ENCODE measurements around the gene C2orf74. TPM values are rescaled to one million over a fixed set of nuclear protein-coding genes. Genes with fewer than 3 reads are reported as not detected.

C2orf74 gene
- total and polyA plus RNA-seq, 10 donors = 9.4 to 36.7 (median 24.1) TPM

DNA sequence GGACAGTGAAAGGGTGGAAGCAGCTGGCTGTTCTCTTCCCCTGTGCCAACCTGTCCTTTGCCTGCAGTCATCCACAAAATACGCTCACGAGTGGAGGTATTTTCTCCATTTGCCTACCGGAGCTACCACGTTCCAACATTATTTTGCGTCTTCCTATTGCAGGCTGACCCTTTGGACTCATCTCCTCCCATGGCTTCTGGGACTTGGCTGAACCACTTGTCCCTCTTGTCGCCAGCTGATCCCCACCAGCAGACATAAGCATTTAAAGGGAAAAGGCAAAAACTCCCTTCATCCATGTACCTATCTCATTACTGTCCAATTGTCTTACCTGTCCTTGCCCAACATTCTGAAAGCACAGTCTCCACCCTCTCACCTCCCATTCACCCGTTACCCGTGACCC is 13.0 kb downstream of the C2orf74 start:
- H3K9me3 ChIP-seq = no peaks in the 10 kb centered on the region
- no peak overlapping the region for H3K4me3 ChIP-seq
- no peak for TF ChIP-seq POLR2A (IDR thresholded peaks at IDR 0.05)
- no peak for TF ChIP-seq POLR2AphosphoS5 (IDR thresholded peaks at IDR 0.05)
- TF ChIP-seq, protein P1, sequence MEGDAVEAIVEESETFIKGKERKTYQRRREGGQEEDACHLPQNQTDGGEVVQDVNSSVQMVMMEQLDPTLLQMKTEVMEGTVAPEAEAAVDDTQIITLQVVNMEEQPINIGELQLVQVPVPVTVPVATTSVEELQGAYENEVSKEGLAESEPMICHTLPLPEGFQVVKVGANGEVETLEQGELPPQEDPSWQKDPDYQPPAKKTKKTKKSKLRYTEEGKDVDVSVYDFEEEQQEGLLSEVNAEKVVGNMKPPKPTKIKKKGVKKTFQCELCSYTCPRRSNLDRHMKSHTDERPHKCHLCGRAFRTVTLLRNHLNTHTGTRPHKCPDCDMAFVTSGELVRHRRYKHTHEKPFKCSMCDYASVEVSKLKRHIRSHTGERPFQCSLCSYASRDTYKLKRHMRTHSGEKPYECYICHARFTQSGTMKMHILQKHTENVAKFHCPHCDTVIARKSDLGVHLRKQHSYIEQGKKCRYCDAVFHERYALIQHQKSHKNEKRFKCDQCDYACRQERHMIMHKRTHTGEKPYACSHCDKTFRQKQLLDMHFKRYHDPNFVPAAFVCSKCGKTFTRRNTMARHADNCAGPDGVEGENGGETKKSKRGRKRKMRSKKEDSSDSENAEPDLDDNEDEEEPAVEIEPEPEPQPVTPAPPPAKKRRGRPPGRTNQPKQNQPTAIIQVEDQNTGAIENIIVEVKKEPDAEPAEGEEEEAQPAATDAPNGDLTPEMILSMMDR (IDR thresholded peaks at IDR 0.05 in 8 of 11, conservative IDR thresholded peaks at IDR 0.05 in 3 of 11) = no peak
- H3K27me3 ChIP-seq (replicated peaks in 1 of 7) = no peaks in the 10 kb centered on the region
- DNase-seq = no peak
- WGBS, 5 donors = 90 to 96% (median 93%) methylated on average over 8 of the region's 8 CpGs
- peaks cover 0 to 12% (median 4%) of the 10 kb centered on the region in 6 donors for H3K36me3 ChIP-seq
- no peak overlapping the region for H3K27ac ChIP-seq
- intact Hi-C loops (cut with DNase I; ENCODE audit: low total_unique reads) = no loop called here
- H3K4me1 ChIP-seq = peaks cover 15 to 33% (median 30%) of the 10 kb centered on the region in 6 donors

DNA sequence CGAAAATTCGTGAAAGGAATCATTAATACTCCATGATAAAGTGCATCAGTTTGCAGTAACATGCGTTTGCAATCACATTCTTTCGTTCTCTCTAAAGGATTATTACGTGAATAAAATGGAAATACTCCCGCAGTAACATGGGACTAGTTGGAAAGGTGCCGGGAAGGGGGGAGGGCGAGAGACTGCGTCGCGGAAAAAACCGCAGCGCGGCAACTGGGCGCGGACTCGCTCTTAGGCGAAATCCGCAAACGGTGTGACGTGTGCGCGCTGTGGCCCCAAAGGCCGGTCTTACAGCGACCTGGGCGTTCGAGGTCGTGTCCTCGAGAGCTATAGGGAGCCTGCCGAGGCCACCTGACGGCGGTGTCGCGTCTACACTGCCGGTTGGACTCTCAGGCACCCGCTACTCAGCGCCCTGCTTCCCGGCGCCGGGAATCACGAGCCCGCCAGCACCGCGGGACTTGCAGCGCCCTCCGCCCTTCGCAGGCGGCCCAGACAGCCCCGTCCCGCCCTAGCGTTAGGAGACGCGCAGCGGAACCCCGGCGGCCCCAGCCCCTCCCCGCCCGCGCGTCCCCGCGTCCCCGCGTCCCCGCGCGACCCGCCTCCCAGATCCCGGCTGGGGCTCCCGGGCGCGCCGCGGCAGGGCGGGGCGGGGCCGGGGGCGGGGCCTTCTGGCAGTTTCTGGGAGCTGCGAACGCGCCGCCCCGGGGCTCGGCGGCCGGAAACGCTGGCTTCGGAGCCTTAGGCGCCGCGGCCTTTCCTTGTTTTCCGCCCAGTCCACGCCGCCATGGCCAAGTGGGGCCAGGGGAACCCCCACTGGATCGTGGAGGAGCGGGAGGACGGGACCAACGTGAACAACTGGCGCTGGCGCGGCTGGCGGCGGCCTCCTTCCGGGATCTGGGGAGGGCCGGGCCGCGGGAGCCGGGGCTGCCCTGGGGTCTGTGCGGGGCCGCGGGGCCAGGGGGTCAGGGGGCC is 15.1 kb downstream of the C2orf74 start:
- Histone ChIP-seq H3K4me1 (peaks cover 26 to 53% (median 50%) of the 10 kb centered on the region in 6 donors), H3K4me3 (peak overlapping the region; percentile 61 to 85 (median 76)), H3K27me3 (replicated peaks in 1 of 7) (no peaks in the 10 kb centered on the region), H3K9me3 (no peaks in the 10 kb centered on the region), H3K27ac (peak overlapping the region; percentile 93 to 99 (median 99)), H3K36me3 (peaks cover 0 to 32% (median 21%) of the 10 kb centered on the region in 6 donors)
- peak; percentile 99 for DNase-seq
- intact Hi-C loops (cut with DNase I; ENCODE audit: low total_unique reads) = no loop called here
- TF ChIP-seq, protein P1 (IDR thresholded peaks at IDR 0.05 in 8 of 11, conservative IDR thresholded peaks at IDR 0.05 in 3 of 11) = peak in 4 of 11 experiments; percentile 14 to 44 (median 37)
- TF ChIP-seq POLR2A (IDR thresholded peaks at IDR 0.05) = peak; percentile 16 to 91 (median 88)
- TF ChIP-seq POLR2AphosphoS5 (IDR thresholded peaks at IDR 0.05) = peak; percentile 95 to 98 (median 98)
- 0 to 1% (median 1%) methylated on average over 46 to 111 of the region's 111 CpGs for WGBS, 5 donors

DNA sequence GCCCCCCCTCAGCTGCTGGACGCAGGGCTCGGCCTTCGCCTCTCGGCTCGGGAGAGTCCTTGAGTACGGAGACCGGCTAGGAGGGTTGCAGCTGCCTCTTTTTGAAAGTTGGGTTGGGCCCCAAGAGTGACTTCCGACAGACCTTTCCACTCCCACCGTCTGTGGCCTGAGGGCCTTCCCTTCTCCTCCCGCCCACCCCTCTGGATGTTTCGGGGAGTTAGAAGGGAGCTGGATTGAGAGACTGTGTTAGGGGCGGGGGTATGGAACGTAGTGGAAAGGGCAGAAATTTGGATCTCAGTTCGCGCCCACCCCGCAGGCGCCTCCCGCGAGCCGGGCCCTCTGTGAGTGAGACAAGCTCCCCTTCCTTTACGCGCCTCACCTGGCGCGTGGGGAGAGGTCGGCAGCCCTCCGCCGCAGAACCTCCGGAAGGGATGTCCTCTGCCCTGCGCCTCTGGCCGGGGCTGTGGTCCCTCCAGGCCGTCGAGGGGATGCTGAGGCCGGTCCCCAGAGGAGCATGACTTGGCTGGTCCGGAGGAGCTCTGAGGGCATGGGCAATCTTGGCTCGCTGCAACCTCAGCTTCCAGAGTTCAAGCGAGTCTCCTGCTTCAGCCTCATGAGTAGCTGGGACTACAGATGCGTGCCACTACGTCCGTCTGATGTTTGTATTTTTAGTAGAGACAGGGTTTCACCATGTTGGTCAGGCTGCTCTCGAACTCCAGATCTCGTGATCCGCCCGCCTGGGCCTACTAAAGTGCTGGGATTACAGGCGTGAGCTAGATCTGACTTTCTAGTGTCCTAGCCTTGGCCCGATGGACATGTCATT is 15.9 kb downstream of the C2orf74 start:
- 12 to 17% (median 13%) methylated on average over 27 to 45 of the region's 45 CpGs for WGBS, 5 donors
- peaks cover 0 to 41% (median 29%) of the 10 kb centered on the region in 6 donors for H3K36me3 ChIP-seq
- H3K27ac ChIP-seq = peak overlapping the region; percentile 93 to 99 (median 99)
- peaks cover 26 to 60% (median 54%) of the 10 kb centered on the region in 6 donors for H3K4me1 ChIP-seq
- peak; percentile 89 for DNase-seq
- intact Hi-C loops (cut with DNase I; ENCODE audit: low total_unique reads) = no loop called here
- H3K4me3 ChIP-seq = peak overlapping the region; percentile 61 to 85 (median 76)
- H3K27me3 ChIP-seq (replicated peaks in 1 of 7) = no peaks in the 10 kb centered on the region
- TF ChIP-seq POLR2AphosphoS5 (IDR thresholded peaks at IDR 0.05) (peak in 1 of 3 donors; percentile 5), POLR2A (IDR thresholded peaks at IDR 0.05) (no peak)
- no peaks in the 10 kb centered on the region for H3K9me3 ChIP-seq
